Fibroblast of lung (primary cell): ENCODE data around the gene MAP1B. TPM values are rescaled to one million over a fixed set of nuclear protein-coding genes. Genes with fewer than 3 reads are reported as not detected.

ENCODE experiments used
- DNase-seq, 2 donors: peaks; one replicate each; pipeline versions ENCODE4 v3.0.0 to v3.0.0-alpha.2; 2010; ENCODE audit warnings: low read depth in 2 of 2
- H2AFZ ChIP-seq: 2 replicates; pipeline ENCODE4 v1.5.1; 2012; ENCODE audit warnings: low read length, control low read depth, inconsistent platforms
- H3K27ac ChIP-seq: 2 replicates; pipeline ENCODE4 v1.5.1; 2011; ENCODE audit warnings: low read length, control low read depth; ENCODE audit not compliant: insufficient read depth
- H3K27me3 ChIP-seq: 2 replicates; pipeline ENCODE4 v1.5.1; 2011; ENCODE audit warnings: mild to moderate bottlenecking, low read length; ENCODE audit not compliant: control insufficient read depth, insufficient read depth
- H3K36me3 ChIP-seq: 2 replicates; pipeline ENCODE4 v1.5.1; 2011; ENCODE audit warnings: low read length; ENCODE audit not compliant: control insufficient read depth, insufficient read depth
- H3K4me1 ChIP-seq: 2 replicates; pipeline ENCODE4 v1.5.1; 2011; ENCODE audit warnings: low read length; ENCODE audit not compliant: control insufficient read depth, insufficient read depth; ENCODE audit errors: extremely low read depth
- H3K4me2 ChIP-seq: 2 replicates; pipeline ENCODE4 v1.5.1; 2011; ENCODE audit warnings: low read length, control low read depth; ENCODE audit not compliant: insufficient read depth; ENCODE audit errors: extremely low read depth
- H3K4me3 ChIP-seq, 4 experiments: fragments of 200-600 bp in 1 of 4; sonication (generic) in 1 of 4; replicated peaks in 1 of 4; 2 replicates each; pipeline ENCODE4 v1.5.1; 2011 to 2016; ENCODE audit warnings: low read length in 4 of 4, low read depth in 3 of 4, mild to moderate bottlenecking in 3 of 4, control low read depth in 2 of 4, inconsistent platforms in 1 of 4, mixed read lengths in 1 of 4; ENCODE audit not compliant: insufficient read depth in 1 of 4; ENCODE audit errors: control extremely low read depth in 1 of 4
- H3K79me2 ChIP-seq: 2 replicates; pipeline ENCODE4 v1.5.1; 2012; ENCODE audit warnings: mild to moderate bottlenecking, low read length, inconsistent platforms; ENCODE audit not compliant: control insufficient read depth, insufficient read depth
- H3K9ac ChIP-seq: 2 replicates; pipeline ENCODE4 v1.5.1; 2011; ENCODE audit warnings: mild to moderate bottlenecking, low read length, control low read depth; ENCODE audit not compliant: insufficient read depth
- H3K9me3 ChIP-seq: 2 replicates; pipeline ENCODE4 v1.5.1; 2012; ENCODE audit warnings: low read depth, low read length; ENCODE audit not compliant: control insufficient read depth, insufficient read depth
- H4K20me1 ChIP-seq: 2 replicates; pipeline ENCODE4 v1.5.1; 2011; ENCODE audit warnings: low read length; ENCODE audit not compliant: control insufficient read depth, insufficient read depth; ENCODE audit errors: extremely low read depth
- EZH2 ChIP-seq: IDR thresholded peaks from 2 replicates; pipeline ENCODE4 v1.5.1; 2012; ENCODE audit warnings: low read length, control low read depth, mild to moderate bottlenecking; ENCODE audit errors: missing control alignments
- polyA plus RNA-seq, 2 donors: library from polyadenylated mRNA; depleted of rRNA in 1 of 2; stranded (reverse) in 1 of 2; unstranded in 1 of 2; fragments of >200 nt; gene quantifications; 2 replicates each; pipeline ENCODE4 v1.2.1, GENCODE V29; 2011 to 2012; ENCODE audit warnings: missing spikeins in 1 of 2
- total RNA-seq: library from RNA; depleted of rRNA; stranded (reverse); fragments of >200 nt; gene quantifications from 2 replicates; pipeline ENCODE4 v1.2.1, GENCODE V29; 2014
- TF ChIP-seq, protein P1 (sequence below), 2 donors: IDR thresholded peaks in 1 of 2; conservative IDR thresholded peaks in 1 of 2; 1 replicate in 1 of 2; 2 replicates in 1 of 2; pipeline ENCODE4 v1.5.1; 2011 to 2012; ENCODE audit warnings: low read length in 2 of 2, control low read depth in 1 of 2, inconsistent platforms in 1 of 2, low read depth in 1 of 2, mild to moderate bottlenecking in 1 of 2

MAP1B gene
- total and polyA plus RNA-seq, 2 donors (not counting 1 experiment from before 2014, with no cell fraction given) = 83.4 to 109 TPM

DNA sequence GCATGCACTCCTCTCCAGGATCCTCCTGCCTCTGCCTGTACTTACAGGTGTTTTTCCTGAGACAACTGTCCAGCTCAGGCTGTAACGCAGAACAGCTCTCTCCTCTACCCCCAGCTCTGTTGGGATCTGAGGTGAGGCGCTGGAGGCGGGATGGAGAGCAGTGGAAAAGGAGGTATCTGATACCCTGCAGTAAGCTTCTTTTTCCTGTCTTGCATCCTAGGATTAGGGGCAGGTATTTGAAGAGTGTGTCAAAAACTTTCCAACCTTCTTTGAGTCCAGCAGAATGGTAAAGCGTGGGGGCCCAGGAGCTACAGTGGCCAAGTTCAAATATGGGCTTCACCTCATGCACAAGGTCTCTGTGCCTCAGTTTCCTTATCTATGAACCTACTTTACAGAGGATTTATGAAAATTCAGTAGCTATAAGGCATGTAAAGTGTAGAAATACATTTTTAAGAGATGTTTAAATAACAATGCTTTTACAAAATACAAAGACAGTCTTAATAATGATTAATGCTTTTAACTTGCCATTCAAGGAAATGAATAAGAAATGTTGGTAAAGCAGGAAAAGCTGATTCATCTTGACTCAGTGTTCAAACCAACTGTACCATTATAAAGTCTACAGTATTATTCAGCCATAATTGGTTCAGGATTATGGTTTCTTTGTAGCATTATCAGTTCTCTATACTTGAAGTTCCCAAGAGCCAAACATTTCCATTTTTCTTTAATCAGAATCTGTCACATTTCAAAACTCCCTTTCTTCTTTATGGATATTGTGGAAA lies 26.1 kb downstream of the MAP1B start:
- DNase-seq = peak in 1 of 2 donors; percentile 78
- no peak overlapping the region for H2AFZ ChIP-seq
- H3K27me3 ChIP-seq = no peaks in the 10 kb centered on the region
- no peaks in the 10 kb centered on the region for H4K20me1 ChIP-seq
- no peak overlapping the region for H3K4me3 ChIP-seq
- H3K27ac ChIP-seq = no peak overlapping the region
- H3K36me3 ChIP-seq = peaks cover 4% of the 10 kb centered on the region
- H3K9ac ChIP-seq = no peak overlapping the region
- H3K4me1 ChIP-seq = peaks cover 23% of the 10 kb centered on the region
- no peaks in the 10 kb centered on the region for H3K9me3 ChIP-seq
- peak overlapping the region; percentile 19 for H3K4me2 ChIP-seq
- no peak for TF ChIP-seq EZH2
- TF ChIP-seq, protein P1, sequence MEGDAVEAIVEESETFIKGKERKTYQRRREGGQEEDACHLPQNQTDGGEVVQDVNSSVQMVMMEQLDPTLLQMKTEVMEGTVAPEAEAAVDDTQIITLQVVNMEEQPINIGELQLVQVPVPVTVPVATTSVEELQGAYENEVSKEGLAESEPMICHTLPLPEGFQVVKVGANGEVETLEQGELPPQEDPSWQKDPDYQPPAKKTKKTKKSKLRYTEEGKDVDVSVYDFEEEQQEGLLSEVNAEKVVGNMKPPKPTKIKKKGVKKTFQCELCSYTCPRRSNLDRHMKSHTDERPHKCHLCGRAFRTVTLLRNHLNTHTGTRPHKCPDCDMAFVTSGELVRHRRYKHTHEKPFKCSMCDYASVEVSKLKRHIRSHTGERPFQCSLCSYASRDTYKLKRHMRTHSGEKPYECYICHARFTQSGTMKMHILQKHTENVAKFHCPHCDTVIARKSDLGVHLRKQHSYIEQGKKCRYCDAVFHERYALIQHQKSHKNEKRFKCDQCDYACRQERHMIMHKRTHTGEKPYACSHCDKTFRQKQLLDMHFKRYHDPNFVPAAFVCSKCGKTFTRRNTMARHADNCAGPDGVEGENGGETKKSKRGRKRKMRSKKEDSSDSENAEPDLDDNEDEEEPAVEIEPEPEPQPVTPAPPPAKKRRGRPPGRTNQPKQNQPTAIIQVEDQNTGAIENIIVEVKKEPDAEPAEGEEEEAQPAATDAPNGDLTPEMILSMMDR (conservative IDR thresholded peaks at IDR 0.05 in 1 of 2, IDR thresholded peaks at IDR 0.05 in 1 of 2; ENCODE audit: low read depth in 1 of 2, low read length in 2 of 2) = no peak
- H3K79me2 ChIP-seq = peaks cover 44% of the 10 kb centered on the region

DNA sequence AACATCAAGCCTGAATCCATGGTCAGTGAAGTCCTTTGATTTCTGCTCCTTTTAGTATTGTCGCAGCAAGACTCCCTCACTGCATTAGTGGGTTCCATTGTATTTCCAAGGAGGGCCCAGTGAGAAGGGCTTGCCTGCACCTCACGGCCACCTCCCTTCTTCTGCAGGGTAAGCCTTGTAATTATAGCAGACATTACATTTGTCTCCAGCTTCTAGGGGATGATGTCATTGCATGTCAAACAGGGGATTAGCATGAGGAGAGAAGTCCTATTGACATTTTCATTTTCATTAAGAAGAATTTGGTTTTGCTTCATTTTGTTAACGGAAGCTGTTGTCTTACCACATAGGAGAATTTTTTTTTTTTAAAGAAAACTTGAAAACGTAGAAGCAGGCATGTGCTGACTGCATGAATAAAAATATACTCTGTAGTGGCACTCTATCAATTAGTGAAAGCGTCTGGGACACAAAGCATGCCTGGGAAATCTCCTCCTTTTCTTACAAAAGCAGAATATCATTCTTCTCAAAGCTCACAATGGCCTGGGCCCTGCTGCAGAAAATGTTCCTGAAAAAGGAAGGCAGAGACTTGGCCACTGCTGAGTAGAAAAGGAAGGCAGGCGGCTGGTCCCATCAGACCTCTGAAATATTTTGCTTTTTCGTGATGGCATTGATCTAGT lies 27.1 kb downstream of the MAP1B start:
- H3K36me3 ChIP-seq = peaks cover 4% of the 10 kb centered on the region
- no peak overlapping the region for H2AFZ ChIP-seq
- TF ChIP-seq, protein P1 (conservative IDR thresholded peaks at IDR 0.05 in 1 of 2, IDR thresholded peaks at IDR 0.05 in 1 of 2; ENCODE audit: low read depth in 1 of 2, low read length in 2 of 2) = no peak
- no peak for TF ChIP-seq EZH2
- no peaks in the 10 kb centered on the region for H3K27me3 ChIP-seq
- DNase-seq = peak in 1 of 2 donors; percentile 61
- no peaks in the 10 kb centered on the region for H3K9me3 ChIP-seq
- no peaks in the 10 kb centered on the region for H4K20me1 ChIP-seq
- H3K4me3 ChIP-seq = no peak overlapping the region
- no peak overlapping the region for H3K27ac ChIP-seq
- H3K79me2 ChIP-seq = peaks cover 44% of the 10 kb centered on the region
- peaks cover 29% of the 10 kb centered on the region for H3K4me1 ChIP-seq
- no peak overlapping the region for H3K9ac ChIP-seq
- H3K4me2 ChIP-seq = no peak overlapping the region

DNA sequence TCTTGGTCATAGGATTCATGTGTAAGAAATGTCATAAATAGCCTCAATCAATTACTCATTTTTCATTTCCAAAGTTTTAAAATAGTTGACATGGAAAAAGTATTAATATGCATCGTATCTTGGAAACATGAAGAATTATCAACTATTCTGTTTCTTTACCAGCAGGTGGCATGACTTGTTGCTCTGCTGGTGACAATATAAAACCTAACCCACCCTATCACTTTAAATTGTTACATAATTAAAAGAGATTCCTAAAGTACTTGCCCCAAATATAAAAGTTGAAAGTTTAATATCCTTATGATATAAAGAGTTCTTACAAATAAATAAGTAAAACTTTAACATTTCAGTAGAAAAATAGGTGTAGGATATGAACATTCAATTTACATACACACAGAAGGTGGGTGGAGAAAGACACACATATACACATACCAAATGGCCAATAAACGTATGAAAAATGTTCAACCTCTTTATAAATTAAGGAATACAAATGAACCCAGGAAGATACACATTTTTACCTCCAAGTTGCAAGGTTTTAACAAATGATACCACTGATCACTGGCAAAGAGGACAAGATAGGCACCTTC lies 30.6 kb downstream of the MAP1B start:
- TF ChIP-seq, protein P1 (conservative IDR thresholded peaks at IDR 0.05 in 1 of 2, IDR thresholded peaks at IDR 0.05 in 1 of 2; ENCODE audit: low read depth in 1 of 2, low read length in 2 of 2) = peak; percentile 19 to 44
- TF ChIP-seq EZH2 = no peak
- peak in 1 of 2 donors; percentile 44 for DNase-seq
- H3K4me3 ChIP-seq = no peak overlapping the region
- H3K9me3 ChIP-seq = no peaks in the 10 kb centered on the region
- peaks cover 5% of the 10 kb centered on the region for H3K36me3 ChIP-seq
- H3K27ac ChIP-seq = no peak overlapping the region
- H4K20me1 ChIP-seq = no peaks in the 10 kb centered on the region
- H3K27me3 ChIP-seq = no peaks in the 10 kb centered on the region
- H2AFZ ChIP-seq = no peak overlapping the region
- no peak overlapping the region for H3K9ac ChIP-seq
- peaks cover 48% of the 10 kb centered on the region for H3K79me2 ChIP-seq
- peaks cover 45% of the 10 kb centered on the region for H3K4me1 ChIP-seq
- no peak overlapping the region for H3K4me2 ChIP-seq
